NCI-H1417 treated with DMSO at 0.1 percent for 48 hours (cell line): ENCODE results near the gene FSIP2.

ENCODE experiments used
- DNase-seq: peaks from one replicate; lab custom pipeline; 2025; lab: John Stamatoyannopoulos, UW

The FSIP2 gene

GRCh38 chr2:185738679-185739472, at the start of gene FSIP2:
Gene FSIP2, plus strand, starts transcription at chr2:185738804. Its CDS starts 91 bp downstream, at chr2:185738895.
- no peak for DNase-seq

- no peak for DNase-seq
Observed at GRCh38 chr2:185689906-185690539, 48.6 kb upstream of the FSIP2 start.

- DNase-seq: no peak
Observed at GRCh38 chr2:185695711-185696235, 42.8 kb upstream of the FSIP2 start.

GRCh38 chr2:185700883-185701282, 37.7 kb upstream of the FSIP2 start:
- no peak for DNase-seq

GRCh38 chr2:185734658-185735057, 3.9 kb upstream of the FSIP2 start:
- DNase-seq: no peak

- no peak for DNase-seq
Observed at GRCh38 chr2:185736210-185736609, 2.4 kb upstream of the FSIP2 start.

- no peak for DNase-seq
Observed at GRCh38 chr2:185745864-185746859, 7.6 kb downstream of the FSIP2 start.

- DNase-seq: no peak
Observed at GRCh38 chr2:185757356-185757755, 18.8 kb downstream of the FSIP2 start.

GRCh38 chr2:185771396-185771795, 32.8 kb downstream of the FSIP2 start:
- no peak for DNase-seq

GRCh38 chr2:185780890-185781289, 42.3 kb downstream of the FSIP2 start:
- DNase-seq: no peak

GRCh38 chr2:185782223-185782769, 43.7 kb downstream of the FSIP2 start:
- no peak for DNase-seq

- DNase-seq: no peak
Observed at GRCh38 chr2:185785156-185785555, 46.6 kb downstream of the FSIP2 start.

GRCh38 chr2:185785851-185786473, 47.4 kb downstream of the FSIP2 start:
- DNase-seq: no peak

- DNase-seq: no peak
Observed at GRCh38 chr2:185787227-185788145, 48.9 kb downstream of the FSIP2 start.

GRCh38 chr2:185790361-185790760, 51.8 kb downstream of the FSIP2 start:
- DNase-seq: no peak

GRCh38 chr2:185793532-185794345, 55.1 kb downstream of the FSIP2 start:
- no peak for DNase-seq

- DNase-seq: no peak
Observed at GRCh38 chr2:185796758-185797157, 58.2 kb downstream of the FSIP2 start.

- no peak for DNase-seq
Observed at GRCh38 chr2:185802926-185803325, 64.3 kb downstream of the FSIP2 start.

- DNase-seq: no peak
Observed at GRCh38 chr2:185806783-185807182, 68.2 kb downstream of the FSIP2 start.
